Breast epithelium (tissue), 3 donors: ENCODE measurements around the gene KDM4B.

ENCODE experiments used
- POLR2A ChIP-seq: fragments of 450-650 bp; IDR thresholded peaks from one replicate; pipeline ENCODE4 v1.6.1; 2016; ENCODE audit warnings: antibody characterized with exemption, mild to moderate bottlenecking, moderate library complexity
- POLR2AphosphoS5 ChIP-seq, 3 donors: sonication (generic); formaldehyde crosslinking; IDR thresholded peaks; one replicate each; pipeline ENCODE4 v1.6.1; 2017; ENCODE audit warnings: antibody characterized with exemption in 3 of 3

GRCh38 chr19:5014941-5015340, 46.0 kb downstream of the KDM4B start:
- TF ChIP-seq POLR2A, result no peak
- TF ChIP-seq POLR2AphosphoS5 (IDR thresholded peaks at IDR 0.05), result no peak
